ENCODE data around the gene ATF4. TPM values are rescaled to one million over a fixed set of nuclear protein-coding genes. Genes with fewer than 3 reads are reported as not detected.

ATF4 gene
- total and polyA plus RNA-seq, 2 of the 8 experiments (the other 6 are each of a cell fraction or from before 2014, with no cell fraction given) = 553 to 704 TPM

GRCh38 chr22:39492186-39492585 lies 28.2 kb upstream of the ATF4 start (continued):
- TF ChIP-seq GTF2F1 (IDR thresholded peaks at IDR 0.05; ENCODE audit: borderline replicate concordance, low read depth, low read length) (no peak), SP2 (IDR thresholded peaks at IDR 0.05; ENCODE audit: low read length) (no peak), EP300 (IDR thresholded peaks at IDR 0.05; ENCODE audit: borderline replicate concordance in 1 of 2, low read depth in 2 of 2, low read length in 2 of 2) (no peak), CTBP2 (IDR thresholded peaks at IDR 0.05; ENCODE audit: borderline replicate concordance, insufficient read depth, insufficient read length, low read length) (no peak)

Measured in H1 (cell line).